Stimulated activated CD4-positive, alpha-beta T cell treated with anti-CD3 and anti-CD28 coated beads, Interleukin-12 subunit alpha, Interleukin-12 subunit beta, amount 100 ng/mL, for 24 hours (primary cell): ENCODE data around the gene AADAC.
"Not testable (repeated sequence)": the region's sequence is repeated elsewhere in the genome, so short reads cannot be mapped to it uniquely, and the experiment has no call there.

ENCODE experiments used
- DNase-seq, 2 experiments: peaks; one replicate each; pipeline ENCODE4 v3.0.0-alpha.2; 2020; ENCODE audit warnings: low read depth in 2 of 2

AADAC gene

GRCh38 chr3:151813799-151814198 is at the start of gene AADAC:
TSS of gene AADAC (plus strand) at chr3:151814116. CDS start at chr3:151814163, 47 bp downstream.
- DNase-seq = no peak

- not testable (repeated sequence) for DNase-seq
These were observed 49.2 kb upstream of the AADAC start for GRCh38 chr3:151764699-151765098.

- DNase-seq = no peak
These were observed 48.2 kb upstream of the AADAC start for GRCh38 chr3:151765685-151766084.

GRCh38 chr3:151766454-151766853 is 47.5 kb upstream of the AADAC start:
- DNase-seq = no peak

- no peak for DNase-seq
These were observed 45.5 kb upstream of the AADAC start for GRCh38 chr3:151768393-151768930.

GRCh38 chr3:151769175-151769574 is 44.7 kb upstream of the AADAC start:
- DNase-seq = no peak

- DNase-seq = no peak
These were observed 43.0 kb upstream of the AADAC start for GRCh38 chr3:151770956-151771355.

- DNase-seq = no peak
These were observed 41.0 kb upstream of the AADAC start for GRCh38 chr3:151772825-151773480.

GRCh38 chr3:151774235-151774634 is 39.7 kb upstream of the AADAC start:
- DNase-seq = no peak

- DNase-seq = no peak
These were observed 39.0 kb upstream of the AADAC start for GRCh38 chr3:151774910-151775309.

- DNase-seq = no peak
These were observed 38.3 kb upstream of the AADAC start for GRCh38 chr3:151775314-151776258.

- no peak for DNase-seq
These were observed 37.6 kb upstream of the AADAC start for GRCh38 chr3:151776259-151776740.

GRCh38 chr3:151777880-151778279 is 36.0 kb upstream of the AADAC start:
- no peak for DNase-seq

GRCh38 chr3:151787626-151788025 is 26.3 kb upstream of the AADAC start:
- DNase-seq = no peak

- no peak for DNase-seq
These were observed 25.5 kb upstream of the AADAC start for GRCh38 chr3:151788401-151788800.

- no peak for DNase-seq
These were observed 24.0 kb upstream of the AADAC start for GRCh38 chr3:151789853-151790463.

GRCh38 chr3:151790763-151791162 is 23.2 kb upstream of the AADAC start:
- not testable (repeated sequence) for DNase-seq

- DNase-seq = no peak
These were observed 21.5 kb upstream of the AADAC start for GRCh38 chr3:151792411-151792810.

- no peak for DNase-seq
These were observed 20.3 kb upstream of the AADAC start for GRCh38 chr3:151793636-151794035.

GRCh38 chr3:151794080-151794479 is 19.8 kb upstream of the AADAC start:
- DNase-seq = no peak

- no peak for DNase-seq
These were observed 18.6 kb upstream of the AADAC start for GRCh38 chr3:151795276-151795675.

- no peak for DNase-seq
These were observed 17.7 kb upstream of the AADAC start for GRCh38 chr3:151796105-151796680.
